Esophagus muscularis mucosa (tissue), 4 donors: ENCODE results near the gene ANKRD11. TPM values are rescaled to one million over a fixed set of nuclear protein-coding genes. Genes with fewer than 3 reads are reported as not detected.

ENCODE experiments used
- DNase-seq: peaks from one replicate; pipeline ENCODE4 v3.0.0-alpha.2; 2017; ENCODE audit errors: extremely low spot score
- H3K27ac ChIP-seq, 4 donors: fragments of 200-600 bp; sonication (generic); replicated peaks in 1 of 4; 1 replicate in 3 of 4; 2 replicates in 1 of 4; pipeline ENCODE4 v1.5.1; 2016 to 2019; ENCODE audit warnings: mild to moderate bottlenecking in 1 of 4
- H3K27me3 ChIP-seq, 4 donors: fragments of 200-600 bp; sonication (generic); one replicate each; pipeline versions ENCODE4 v1.5.1 to v1.6.0; 2016 to 2019
- H3K36me3 ChIP-seq, 4 donors: fragments of 200-600 bp; sonication (generic); one replicate each; pipeline ENCODE4 v1.5.1; 2016 to 2019
- H3K4me1 ChIP-seq, 4 donors: fragments of 200-600 bp; sonication (generic); one replicate each; pipeline ENCODE4 v1.5.1; 2016 to 2019
- H3K4me3 ChIP-seq, 4 donors: fragments of 200-600 bp; sonication (generic); 1 replicate in 2 of 4; 2 replicates in 2 of 4; pipeline ENCODE4 v1.5.1; 2016 to 2019; ENCODE audit warnings: mild to moderate bottlenecking in 4 of 4, moderate library complexity in 1 of 4
- H3K9me3 ChIP-seq, 4 donors: fragments of 200-600 bp; sonication (generic); 1 replicate in 3 of 4; 2 replicates in 1 of 4; pipeline ENCODE4 v1.5.1; 2016 to 2019
- EP300 ChIP-seq: sonication (generic); formaldehyde crosslinking; IDR thresholded peaks from one replicate; pipeline ENCODE4 v1.6.1; 2017; ENCODE audit warnings: antibody characterized with exemption
- POLR2A ChIP-seq: fragments of 450-650 bp; IDR thresholded peaks from one replicate; pipeline ENCODE4 v1.6.1; 2017; ENCODE audit warnings: antibody characterized with exemption, moderate library complexity, mild to moderate bottlenecking, low read depth
- POLR2AphosphoS5 ChIP-seq, 2 donors: sonication (generic); formaldehyde crosslinking; IDR thresholded peaks; one replicate each; pipeline ENCODE4 v1.6.1; 2017; ENCODE audit warnings: antibody characterized with exemption in 2 of 2
- WGBS: methylation state at CpG from one replicate; pipeline ENCODE4 v1.1.5; 2018; 5-methylcytosine and 5-hydroxymethylcytosine counted together
- intact Hi-C: fragments of 100-400 bp; cut with DNase I; formaldehyde crosslinking; loops from one replicate; pipeline ENCODE4 v1.15.1; 2023
- total RNA-seq, 4 donors: library from RNA; depleted of rRNA; stranded (reverse); fragments of >200 nt; gene quantifications; one replicate each; pipeline versions ENCODE4 v1.1.0 to v1.2.1, GENCODE V29; 2016
- TF ChIP-seq, protein P1 (sequence below), 3 experiments: fragments of 200-600 bp in 2 of 3; fragments of 450-650 bp in 1 of 3; sonication (generic) in 2 of 3; IDR thresholded peaks; one replicate each; pipeline ENCODE4 v1.5.1; 2017 to 2019; ENCODE audit warnings: antibody characterized with exemption in 3 of 3, mild to moderate bottlenecking in 2 of 3, moderate library complexity in 1 of 3

ANKRD11 gene
- total RNA-seq, 4 donors from 2014 or later: 60.8 to 119 (median 105) TPM

GRCh38 chr16:89473791-89474414, 16.5 kb downstream of the ANKRD11 start:
- Histone ChIP-seq H3K4me1 (peaks cover 64 to 90% (median 86%) of the 10 kb centered on the region in 4 donors), H3K36me3 (peaks cover 0 to 2% (median 0%) of the 10 kb centered on the region in 4 donors), H3K27me3 (no peaks in the 10 kb centered on the region), H3K9me3 (no peaks in the 10 kb centered on the region), H3K27ac (no peak overlapping the region), H3K4me3 (no peak overlapping the region)
- 82% methylated on average over 9 of the region's 9 CpGs for WGBS
- DNase-seq: no peak
- intact Hi-C loops: no loop called here
- TF ChIP-seq, protein P1, sequence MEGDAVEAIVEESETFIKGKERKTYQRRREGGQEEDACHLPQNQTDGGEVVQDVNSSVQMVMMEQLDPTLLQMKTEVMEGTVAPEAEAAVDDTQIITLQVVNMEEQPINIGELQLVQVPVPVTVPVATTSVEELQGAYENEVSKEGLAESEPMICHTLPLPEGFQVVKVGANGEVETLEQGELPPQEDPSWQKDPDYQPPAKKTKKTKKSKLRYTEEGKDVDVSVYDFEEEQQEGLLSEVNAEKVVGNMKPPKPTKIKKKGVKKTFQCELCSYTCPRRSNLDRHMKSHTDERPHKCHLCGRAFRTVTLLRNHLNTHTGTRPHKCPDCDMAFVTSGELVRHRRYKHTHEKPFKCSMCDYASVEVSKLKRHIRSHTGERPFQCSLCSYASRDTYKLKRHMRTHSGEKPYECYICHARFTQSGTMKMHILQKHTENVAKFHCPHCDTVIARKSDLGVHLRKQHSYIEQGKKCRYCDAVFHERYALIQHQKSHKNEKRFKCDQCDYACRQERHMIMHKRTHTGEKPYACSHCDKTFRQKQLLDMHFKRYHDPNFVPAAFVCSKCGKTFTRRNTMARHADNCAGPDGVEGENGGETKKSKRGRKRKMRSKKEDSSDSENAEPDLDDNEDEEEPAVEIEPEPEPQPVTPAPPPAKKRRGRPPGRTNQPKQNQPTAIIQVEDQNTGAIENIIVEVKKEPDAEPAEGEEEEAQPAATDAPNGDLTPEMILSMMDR (IDR thresholded peaks at IDR 0.05): no peak
- TF ChIP-seq POLR2AphosphoS5 (IDR thresholded peaks at IDR 0.05) (no peak), EP300 (no peak), POLR2A (no peak)

GRCh38 chr16:89473136-89473712, 17.1 kb downstream of the ANKRD11 start:
- intact Hi-C loops: no loop called here
- Histone ChIP-seq H3K27me3 (no peaks in the 10 kb centered on the region), H3K4me3 (no peak overlapping the region), H3K27ac (no peak overlapping the region), H3K9me3 (no peaks in the 10 kb centered on the region), H3K36me3 (peaks cover 0 to 2% (median 0%) of the 10 kb centered on the region in 4 donors), H3K4me1 (peaks cover 62 to 90% (median 86%) of the 10 kb centered on the region in 4 donors)
- 87% methylated on average over 7 of the region's 7 CpGs for WGBS
- TF ChIP-seq, protein P1 (IDR thresholded peaks at IDR 0.05): no peak
- TF ChIP-seq EP300 (no peak), POLR2A (no peak), POLR2AphosphoS5 (IDR thresholded peaks at IDR 0.05) (no peak)
- DNase-seq: no peak

DNA sequence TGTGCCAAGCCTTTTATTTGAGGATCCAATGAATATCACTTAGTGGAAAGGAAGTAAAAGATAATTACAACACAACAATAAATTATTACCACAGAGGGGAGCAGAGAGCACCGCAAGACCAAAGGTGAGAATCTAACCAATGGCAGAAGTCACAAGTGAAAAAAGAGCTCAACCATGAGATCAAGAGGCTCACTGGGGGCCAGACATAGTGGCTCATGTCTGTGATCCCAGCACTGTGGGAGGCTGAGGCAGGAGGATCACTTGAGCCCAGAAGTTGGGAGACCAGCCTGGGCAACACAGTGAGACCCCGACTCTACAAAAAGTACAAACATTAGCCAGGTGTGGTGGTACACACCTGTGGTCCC, 17.7 kb downstream of the ANKRD11 start:
- Histone ChIP-seq H3K27ac (no peak overlapping the region), H3K4me3 (no peak overlapping the region), H3K4me1 (peaks cover 61 to 90% (median 85%) of the 10 kb centered on the region in 4 donors), H3K36me3 (peaks cover 0 to 2% (median 0%) of the 10 kb centered on the region in 4 donors), H3K27me3 (no peaks in the 10 kb centered on the region), H3K9me3 (no peaks in the 10 kb centered on the region)
- intact Hi-C loops: no loop called here
- TF ChIP-seq POLR2A: no peak
- TF ChIP-seq EP300: no peak
- TF ChIP-seq POLR2AphosphoS5 (IDR thresholded peaks at IDR 0.05): no peak
- TF ChIP-seq, protein P1 (IDR thresholded peaks at IDR 0.05): no peak
- 93% methylated on average over 2 of the region's 2 CpGs for WGBS
- DNase-seq: no peak

GRCh38 chr16:89467382-89467781, 23.0 kb downstream of the ANKRD11 start:
- no peak for DNase-seq
- no peak overlapping the region for H3K4me3 ChIP-seq
- H3K36me3 ChIP-seq: peaks cover 0 to 2% (median 0%) of the 10 kb centered on the region in 4 donors
- WGBS: 95% methylated on average over 7 of the region's 7 CpGs
- H3K9me3 ChIP-seq: no peaks in the 10 kb centered on the region
- intact Hi-C loops: no loop called here
- no peaks in the 10 kb centered on the region for H3K27me3 ChIP-seq
- H3K4me1 ChIP-seq: peaks cover 30 to 65% (median 59%) of the 10 kb centered on the region in 4 donors
- no peak overlapping the region for H3K27ac ChIP-seq
- TF ChIP-seq POLR2AphosphoS5 (IDR thresholded peaks at IDR 0.05) (no peak), EP300 (no peak), POLR2A (no peak)
- TF ChIP-seq, protein P1 (IDR thresholded peaks at IDR 0.05): no peak
